ENCODE data around the gene THEM4. TPM values are rescaled to one million over a fixed set of nuclear protein-coding genes. Genes with fewer than 3 reads are reported as not detected.

The THEM4 gene
- total RNA-seq, 2 experiments from 2014 or later, result 7.2 to 21.5 TPM

DNA sequence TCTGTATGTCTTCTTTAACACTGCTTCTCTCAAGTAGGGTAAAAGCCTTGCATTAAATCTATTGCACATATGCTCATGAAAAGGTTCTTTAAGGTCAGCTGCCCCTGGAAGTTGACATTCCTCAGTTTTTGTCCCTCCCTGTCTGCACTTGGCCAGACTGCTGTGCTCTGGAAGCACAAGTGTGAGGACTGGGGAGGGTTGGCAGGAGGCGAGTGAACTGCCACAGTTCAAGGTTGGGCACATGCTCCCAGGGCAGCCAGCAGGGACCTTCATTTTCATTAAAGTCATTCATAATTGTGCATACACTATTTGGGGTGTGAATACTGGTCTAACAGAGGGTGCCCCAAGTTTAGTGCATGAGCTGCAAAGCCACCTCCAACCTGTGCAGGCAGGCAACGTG is 44.9 kb downstream of the THEM4 start:
- no peaks in the 10 kb centered on the region for H3K79me2 ChIP-seq (ENCODE audit: insufficient read depth, low read depth, low read length)
- H3K4me3 ChIP-seq (ENCODE audit: low read depth, low read length, poor library complexity, severe bottlenecking), result no peak overlapping the region
- ChIA-PET POLR2A (no interaction called here), CTCF (ENCODE audit: unreplicated experiment) (no interaction called here)
- no TSS peak for BruUV-seq (replicated peaks)
- no peak overlapping the region for H3K27ac ChIP-seq (ENCODE audit: low read depth, low read length, poor library complexity, severe bottlenecking)
- DNase-seq (ENCODE audit: low spot score), result no peak
- TF ChIP-seq, protein P1, sequence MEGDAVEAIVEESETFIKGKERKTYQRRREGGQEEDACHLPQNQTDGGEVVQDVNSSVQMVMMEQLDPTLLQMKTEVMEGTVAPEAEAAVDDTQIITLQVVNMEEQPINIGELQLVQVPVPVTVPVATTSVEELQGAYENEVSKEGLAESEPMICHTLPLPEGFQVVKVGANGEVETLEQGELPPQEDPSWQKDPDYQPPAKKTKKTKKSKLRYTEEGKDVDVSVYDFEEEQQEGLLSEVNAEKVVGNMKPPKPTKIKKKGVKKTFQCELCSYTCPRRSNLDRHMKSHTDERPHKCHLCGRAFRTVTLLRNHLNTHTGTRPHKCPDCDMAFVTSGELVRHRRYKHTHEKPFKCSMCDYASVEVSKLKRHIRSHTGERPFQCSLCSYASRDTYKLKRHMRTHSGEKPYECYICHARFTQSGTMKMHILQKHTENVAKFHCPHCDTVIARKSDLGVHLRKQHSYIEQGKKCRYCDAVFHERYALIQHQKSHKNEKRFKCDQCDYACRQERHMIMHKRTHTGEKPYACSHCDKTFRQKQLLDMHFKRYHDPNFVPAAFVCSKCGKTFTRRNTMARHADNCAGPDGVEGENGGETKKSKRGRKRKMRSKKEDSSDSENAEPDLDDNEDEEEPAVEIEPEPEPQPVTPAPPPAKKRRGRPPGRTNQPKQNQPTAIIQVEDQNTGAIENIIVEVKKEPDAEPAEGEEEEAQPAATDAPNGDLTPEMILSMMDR (conservative IDR thresholded peaks at IDR 0.05; ENCODE audit: low read length), result no peak
- TF ChIP-seq EZH2phosphoT487 (IDR thresholded peaks at IDR 0.05; ENCODE audit: borderline replicate concordance, low read depth, low read length), result no peak
- intact Hi-C loops (cut with micrococcal nuclease; ENCODE audit: unreplicated experiment), result no loop called here
- no peak overlapping the region for H2AFZ ChIP-seq (ENCODE audit: low read length)
- no peaks in the 10 kb centered on the region for H3K9me3 ChIP-seq (ENCODE audit: low read length)
- no peaks in the 10 kb centered on the region for H3K36me3 ChIP-seq (ENCODE audit: insufficient read depth, low read length)
- H3K9me2 ChIP-seq (ENCODE audit: insufficient read depth, low read length), result no peaks in the 10 kb centered on the region
- no peaks in the 10 kb centered on the region for H4K20me1 ChIP-seq (ENCODE audit: insufficient read depth, low read length)
- peaks cover 8% of the 10 kb centered on the region for H3K4me1 ChIP-seq (ENCODE audit: insufficient read depth, low read length, poor library complexity, severe bottlenecking)
- H3K4me2 ChIP-seq (ENCODE audit: low read length), result no peak overlapping the region

DNA sequence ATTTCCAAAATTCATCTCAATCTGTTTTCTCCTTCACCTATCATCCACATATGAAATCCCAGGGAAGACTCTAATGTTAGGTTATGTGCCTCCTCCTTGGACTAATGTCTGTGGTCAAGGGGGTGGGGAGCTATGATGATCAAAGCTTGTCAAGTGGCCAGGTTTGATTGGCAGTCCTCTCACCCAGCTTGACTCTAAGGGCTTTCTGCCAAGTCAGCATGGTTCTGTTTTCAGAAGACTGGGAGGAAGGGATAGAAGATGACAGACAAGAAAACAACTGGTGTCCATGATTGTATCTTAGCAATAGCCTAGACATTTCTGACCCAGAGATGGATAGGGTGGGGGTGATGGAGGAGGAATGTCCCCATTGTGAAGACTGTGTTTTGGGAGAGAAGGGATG is 46.7 kb downstream of the THEM4 start:
- no peak for DNase-seq (ENCODE audit: low spot score)
- ChIA-PET POLR2A (no interaction called here), CTCF (ENCODE audit: unreplicated experiment) (no interaction called here)
- no peaks in the 10 kb centered on the region for H3K9me3 ChIP-seq (ENCODE audit: low read length)
- no peaks in the 10 kb centered on the region for H4K20me1 ChIP-seq (ENCODE audit: insufficient read depth, low read length)
- no peaks in the 10 kb centered on the region for H3K9me2 ChIP-seq (ENCODE audit: insufficient read depth, low read length)
- H3K4me1 ChIP-seq (ENCODE audit: insufficient read depth, low read length, poor library complexity, severe bottlenecking), result peaks cover 8% of the 10 kb centered on the region
- H3K4me2 ChIP-seq (ENCODE audit: low read length), result no peak overlapping the region
- no TSS peak for BruUV-seq (replicated peaks)
- no peak overlapping the region for H2AFZ ChIP-seq (ENCODE audit: low read length)
- no peaks in the 10 kb centered on the region for H3K36me3 ChIP-seq (ENCODE audit: insufficient read depth, low read length)
- no peak overlapping the region for H3K27ac ChIP-seq (ENCODE audit: low read depth, low read length, poor library complexity, severe bottlenecking)
- TF ChIP-seq, protein P1 (conservative IDR thresholded peaks at IDR 0.05; ENCODE audit: low read length), result no peak
- TF ChIP-seq EZH2phosphoT487 (IDR thresholded peaks at IDR 0.05; ENCODE audit: borderline replicate concordance, low read depth, low read length), result no peak
- no peaks in the 10 kb centered on the region for H3K79me2 ChIP-seq (ENCODE audit: insufficient read depth, low read depth, low read length)
- H3K4me3 ChIP-seq (ENCODE audit: low read depth, low read length, poor library complexity, severe bottlenecking), result no peak overlapping the region
- intact Hi-C loops (cut with micrococcal nuclease; ENCODE audit: unreplicated experiment), result no loop called here

DNA sequence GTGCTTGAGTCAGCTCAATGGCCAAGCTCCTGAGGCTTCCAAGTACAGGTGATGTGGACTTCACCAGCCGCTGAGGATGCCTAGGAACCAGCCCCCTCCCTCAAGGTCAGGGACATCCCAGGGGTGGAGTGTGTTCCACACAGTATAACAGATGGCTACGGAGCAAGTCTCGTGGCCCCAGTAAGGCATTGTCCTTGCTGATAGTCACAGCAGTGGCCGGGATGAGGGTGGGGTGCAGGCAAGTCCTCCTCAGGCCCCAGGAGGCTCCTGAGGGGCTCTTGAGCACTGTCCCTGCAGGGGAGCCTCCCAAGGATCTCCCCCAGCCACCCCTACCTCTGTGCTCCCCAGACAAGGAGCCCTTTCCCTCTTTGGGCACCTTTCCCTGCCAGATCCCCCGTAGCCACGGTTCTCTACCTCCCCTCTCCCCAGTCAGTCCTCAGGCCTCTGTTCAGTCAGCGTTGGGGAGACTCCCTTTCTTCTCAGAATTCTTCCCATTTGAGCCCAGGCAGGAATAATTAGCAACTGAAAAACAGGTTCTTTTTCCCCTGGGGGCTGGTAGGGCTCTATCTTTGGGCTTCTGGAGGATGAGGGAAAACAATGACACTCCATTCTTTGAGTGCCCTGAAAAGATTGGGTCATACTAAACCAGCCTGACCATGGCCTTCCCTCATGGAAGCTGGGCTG is 48.7 kb downstream of the THEM4 start:
- no TSS peak for BruUV-seq (replicated peaks)
- H3K4me2 ChIP-seq (ENCODE audit: low read length), result no peak overlapping the region
- POLR2A ChIA-PET, result no interaction called here

More for the DNA sequence above, 48.7 kb downstream of the THEM4 start:
- Histone ChIP-seq H2AFZ (ENCODE audit: low read length) (no peak overlapping the region), H3K9me2 (ENCODE audit: insufficient read depth, low read length) (no peaks in the 10 kb centered on the region), H3K4me3 (ENCODE audit: low read depth, low read length, poor library complexity, severe bottlenecking) (no peak overlapping the region), H3K27ac (ENCODE audit: low read depth, low read length, poor library complexity, severe bottlenecking) (no peak overlapping the region), H3K9me3 (ENCODE audit: low read length) (no peaks in the 10 kb centered on the region), H3K36me3 (ENCODE audit: insufficient read depth, low read length) (no peaks in the 10 kb centered on the region), H4K20me1 (ENCODE audit: insufficient read depth, low read length) (no peaks in the 10 kb centered on the region), H3K4me1 (ENCODE audit: insufficient read depth, low read length, poor library complexity, severe bottlenecking) (peaks cover 8% of the 10 kb centered on the region), H3K79me2 (ENCODE audit: insufficient read depth, low read depth, low read length) (no peaks in the 10 kb centered on the region)
- no peak for TF ChIP-seq EZH2phosphoT487 (IDR thresholded peaks at IDR 0.05; ENCODE audit: borderline replicate concordance, low read depth, low read length)
- TF ChIP-seq, protein P1 (conservative IDR thresholded peaks at IDR 0.05; ENCODE audit: low read length), result no peak
- CTCF ChIA-PET (ENCODE audit: unreplicated experiment), result no interaction called here
- DNase-seq (ENCODE audit: low spot score), result no peak
- intact Hi-C loops (cut with micrococcal nuclease; ENCODE audit: unreplicated experiment), result no loop called here
